H9 (cell line): ENCODE results near the gene LCP1. TPM values are rescaled to one million over a fixed set of nuclear protein-coding genes. Genes with fewer than 3 reads are reported as not detected.

Source experiments
- DNase-seq: peaks from one replicate; pipeline ENCODE4 v3.0.0-alpha.2; 2017
- H2AFZ ChIP-seq: one replicate; pipeline ENCODE4 v1.6.1; 2013; ENCODE audit warnings: mild to moderate bottlenecking, low read length, control low read depth, moderate library complexity
- H2AK5ac ChIP-seq: 2 replicates; pipeline ENCODE4 v1.6.1; 2013; ENCODE audit warnings: low read length, control low read depth, mixed read lengths; ENCODE audit not compliant: insufficient read length
- H2BK120ac ChIP-seq: one replicate; pipeline ENCODE4 v1.6.1; 2013; ENCODE audit warnings: low read depth, mild to moderate bottlenecking, low read length, control low read depth, inconsistent platforms; ENCODE audit not compliant: poor library complexity, severe bottlenecking
- H2BK12ac ChIP-seq: 2 replicates; pipeline ENCODE4 v1.6.1; 2013; ENCODE audit warnings: low read length, control low read depth, mixed read lengths, low read depth; ENCODE audit not compliant: insufficient read length
- H2BK15ac ChIP-seq: 2 replicates; pipeline ENCODE4 v1.6.1; 2013; ENCODE audit warnings: low read depth, low read length, control low read depth
- H2BK20ac ChIP-seq: one replicate; pipeline ENCODE4 v1.6.1; 2013; ENCODE audit warnings: low read depth, mild to moderate bottlenecking, low read length, control low read depth, inconsistent platforms; ENCODE audit not compliant: poor library complexity, severe bottlenecking
- H2BK5ac ChIP-seq: 2 replicates; pipeline ENCODE4 v1.6.1; 2013; ENCODE audit warnings: low read length, control low read depth, mixed read lengths; ENCODE audit not compliant: insufficient read length
- H3K14ac ChIP-seq: 2 replicates; pipeline ENCODE4 v1.6.1; 2013; ENCODE audit warnings: low read length, control low read depth; ENCODE audit not compliant: insufficient read depth
- H3K18ac ChIP-seq: 2 replicates; pipeline ENCODE4 v1.6.1; 2013; ENCODE audit warnings: low read depth, mild to moderate bottlenecking, mixed read lengths, low read length, control low read depth; ENCODE audit not compliant: insufficient read length
- H3K23ac ChIP-seq: 2 replicates; pipeline ENCODE4 v1.6.1; 2013; ENCODE audit warnings: low read length, control low read depth, mixed read lengths, low read depth; ENCODE audit not compliant: insufficient read length
- H3K23me2 ChIP-seq: 2 replicates; pipeline ENCODE4 v1.6.1; 2013; ENCODE audit warnings: low read depth, mild to moderate bottlenecking, mixed read lengths, low read length, control low read depth; ENCODE audit not compliant: insufficient read length, poor library complexity, severe bottlenecking
- H3K27ac ChIP-seq: 2 replicates; pipeline ENCODE4 v1.5.1; 2013; ENCODE audit warnings: low read length, control low read depth, mixed read lengths, low read depth; ENCODE audit not compliant: insufficient read length
- H3K27me3 ChIP-seq: 2 replicates; pipeline ENCODE4 v1.6.1; 2013; ENCODE audit warnings: low read length, control low read depth, inconsistent platforms; ENCODE audit not compliant: insufficient read depth
- H3K4ac ChIP-seq: 2 replicates; pipeline ENCODE4 v1.6.1; 2013; ENCODE audit warnings: low read depth, mild to moderate bottlenecking, control low read depth, inconsistent platforms, low read length, moderate library complexity
- H3K4me1 ChIP-seq: 2 replicates; pipeline ENCODE4 v1.6.1; 2013; ENCODE audit warnings: low read length, control low read depth, inconsistent platforms; ENCODE audit not compliant: insufficient read depth
- H3K4me2 ChIP-seq: 2 replicates; pipeline ENCODE4 v1.6.1; 2013; ENCODE audit warnings: low read length, control low read depth, mixed read lengths; ENCODE audit not compliant: insufficient read length, insufficient read depth
- H3K56ac ChIP-seq: 2 replicates; pipeline ENCODE4 v1.6.1; 2013; ENCODE audit warnings: low read depth, mild to moderate bottlenecking, mixed read lengths, low read length, control low read depth; ENCODE audit not compliant: insufficient read length
- H3K79me1 ChIP-seq: 2 replicates; pipeline ENCODE4 v1.6.1; 2013; ENCODE audit warnings: low read depth, mild to moderate bottlenecking, moderate library complexity, low read length, control low read depth, inconsistent platforms; ENCODE audit not compliant: insufficient read depth, poor library complexity, severe bottlenecking
- H3K79me2 ChIP-seq: 2 replicates; pipeline ENCODE4 v1.6.1; 2013; ENCODE audit warnings: low read length, control low read depth, inconsistent platforms; ENCODE audit not compliant: insufficient read depth
- H3K9ac ChIP-seq: 2 replicates; pipeline ENCODE4 v1.6.1; 2013; ENCODE audit warnings: low read length, control low read depth, mixed read lengths; ENCODE audit not compliant: insufficient read length; ENCODE audit errors: extremely low read depth
- H3K9me3 ChIP-seq: one replicate; pipeline ENCODE4 v1.6.1; 2013; ENCODE audit warnings: low read depth, low read length, inconsistent platforms; ENCODE audit not compliant: control insufficient read depth
- H3T11ph ChIP-seq: one replicate; pipeline ENCODE4 v1.6.1; 2013; ENCODE audit warnings: mild to moderate bottlenecking, low read length, control low read depth, inconsistent platforms
- H4K20me1 ChIP-seq: one replicate; pipeline ENCODE4 v1.6.1; 2013; ENCODE audit not compliant: control insufficient read depth, insufficient read length, insufficient read depth
- H4K5ac ChIP-seq: 2 replicates; pipeline ENCODE4 v1.6.1; 2013; ENCODE audit warnings: low read depth, mild to moderate bottlenecking, mixed read lengths, low read length, control low read depth; ENCODE audit not compliant: insufficient read length
- H4K8ac ChIP-seq: replicated peaks from 2 replicates; pipeline ENCODE4 v1.6.1; 2013; ENCODE audit warnings: low read length, control low read depth, mixed read lengths, low read depth; ENCODE audit not compliant: insufficient read length
- H4K91ac ChIP-seq: 2 replicates; pipeline ENCODE4 v1.6.1; 2013; ENCODE audit warnings: low read depth, mild to moderate bottlenecking, moderate library complexity, mixed read lengths, low read length, control low read depth; ENCODE audit not compliant: insufficient read length
- H3K27ac Mint-ChIP-seq, 3 experiments: 2 replicates in 2 of 3; 3 replicates in 1 of 3; pipeline ENCODE4 v1.8.0; 2020 to 2021; ENCODE audit warnings: mixed read lengths in 3 of 3, mild to moderate bottlenecking in 1 of 3, moderate library complexity in 1 of 3
- H3K27me3 Mint-ChIP-seq: 2 replicates; pipeline ENCODE4 v1.8.0; 2021; ENCODE audit warnings: low read depth, mild to moderate bottlenecking, moderate library complexity, mixed read lengths
- H3K36me3 Mint-ChIP-seq, 3 experiments: 2 replicates in 2 of 3; 3 replicates in 1 of 3; pipeline ENCODE4 v1.8.0; 2020 to 2021; ENCODE audit warnings: low read depth in 3 of 3, mixed read lengths in 3 of 3; ENCODE audit not compliant: insufficient read depth in 1 of 3
- H3K4me1 Mint-ChIP-seq, 2 experiments: 2 replicates each; pipeline ENCODE4 v1.8.0; 2020; ENCODE audit warnings: mixed read lengths in 2 of 2
- H3K4me3 Mint-ChIP-seq, 2 experiments: 2 replicates in 1 of 2; 3 replicates in 1 of 2; pipeline ENCODE4 v1.8.0; 2020 to 2021; ENCODE audit warnings: mild to moderate bottlenecking in 2 of 2, mixed read lengths in 2 of 2, moderate library complexity in 1 of 2
- H3K9me3 Mint-ChIP-seq, 2 experiments: 2 replicates in 1 of 2; 3 replicates in 1 of 2; pipeline ENCODE4 v1.8.0; 2020; ENCODE audit warnings: mild to moderate bottlenecking in 2 of 2, mixed read lengths in 2 of 2, moderate library complexity in 1 of 2
- WGBS: extraction: QIAGEN DNeasy Blood & Tissue Kit; methylation state at CpG from one replicate; pipeline ENCODE4 v1.1.7; 2013; ENCODE audit warnings: missing lambda C conversion rate, low lambda C conversion rate, mixed read lengths; ENCODE audit not compliant: insufficient read length; ENCODE audit errors: extremely low coverage; 5-methylcytosine and 5-hydroxymethylcytosine counted together
- total RNA-seq: library from RNA; stranded (reverse); gene quantifications from 2 replicates; pipeline ENCODE4 v1.2.1, GENCODE V29; 2021
- TF ChIP-seq, protein P1 (sequence below): fragments of 200-600 bp; sonication (generic); conservative IDR thresholded peaks from 3 replicates; pipeline ENCODE4 v1.8.0; 2021; ENCODE audit warnings: antibody characterized with exemption, mild to moderate bottlenecking

LCP1 gene
- total RNA-seq, 1 experiment from 2014 or later: 0.81 TPM

DNA sequence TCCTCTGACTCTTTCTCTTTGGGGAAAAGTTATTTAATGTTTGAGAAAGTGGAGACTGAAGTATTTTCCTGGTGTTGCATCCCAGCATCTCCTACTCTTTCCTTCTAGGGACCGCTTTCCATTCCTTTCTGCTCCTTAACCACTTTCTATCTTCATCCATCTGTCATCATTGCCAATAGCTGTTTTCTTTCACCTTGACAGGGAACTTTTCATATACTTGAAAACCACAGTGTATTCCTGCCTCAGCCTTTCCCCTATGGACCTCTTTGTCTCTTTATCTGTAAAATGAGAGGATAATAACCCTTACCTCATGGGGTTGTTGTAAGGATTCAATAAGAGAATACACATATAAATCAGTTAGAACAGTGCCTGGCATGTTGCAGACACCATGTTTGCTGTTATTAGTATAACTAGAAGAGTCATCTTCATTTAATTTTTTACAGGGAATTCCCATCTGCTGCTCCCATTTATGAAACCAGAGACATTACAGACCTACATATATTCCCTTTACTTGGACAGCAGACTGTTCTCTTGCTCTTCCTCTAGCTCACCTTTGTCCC is 31.8 kb downstream of the LCP1 start:
- Histone ChIP-seq H3K56ac (no peak overlapping the region), H3T11ph (no peak overlapping the region), H4K5ac (no peak overlapping the region), H4K8ac (no peak overlapping the region), H4K91ac (no peak overlapping the region), H2BK15ac (no peak overlapping the region), H3K18ac (no peak overlapping the region), H2BK20ac (no peak overlapping the region), H3K4me1 (0 out of 2 replicates have a peak, but pooled peaks cover 2% of the 10 kb centered on the region), H3K14ac (no peak overlapping the region), H2AFZ (no peak overlapping the region), H3K27me3 (no peaks in the 10 kb centered on the region), H3K79me1 (no peaks in the 10 kb centered on the region), H3K27ac (no peak overlapping the region), H2AK5ac (no peak overlapping the region), H3K9me3 (no peaks in the 10 kb centered on the region), H2BK120ac (no peak overlapping the region), H3K9ac (no peak overlapping the region), H3K23me2 (no peaks in the 10 kb centered on the region), H3K23ac (no peak overlapping the region), H4K20me1 (no peaks in the 10 kb centered on the region), H3K79me2 (no peaks in the 10 kb centered on the region), H2BK5ac (no peak overlapping the region), H3K4me2 (no peak overlapping the region), H2BK12ac (no peak overlapping the region), H3K4ac (no peak overlapping the region)
- no peaks in the 10 kb centered on the region for H3K9me3 Mint-ChIP-seq
- TF ChIP-seq, protein P1, sequence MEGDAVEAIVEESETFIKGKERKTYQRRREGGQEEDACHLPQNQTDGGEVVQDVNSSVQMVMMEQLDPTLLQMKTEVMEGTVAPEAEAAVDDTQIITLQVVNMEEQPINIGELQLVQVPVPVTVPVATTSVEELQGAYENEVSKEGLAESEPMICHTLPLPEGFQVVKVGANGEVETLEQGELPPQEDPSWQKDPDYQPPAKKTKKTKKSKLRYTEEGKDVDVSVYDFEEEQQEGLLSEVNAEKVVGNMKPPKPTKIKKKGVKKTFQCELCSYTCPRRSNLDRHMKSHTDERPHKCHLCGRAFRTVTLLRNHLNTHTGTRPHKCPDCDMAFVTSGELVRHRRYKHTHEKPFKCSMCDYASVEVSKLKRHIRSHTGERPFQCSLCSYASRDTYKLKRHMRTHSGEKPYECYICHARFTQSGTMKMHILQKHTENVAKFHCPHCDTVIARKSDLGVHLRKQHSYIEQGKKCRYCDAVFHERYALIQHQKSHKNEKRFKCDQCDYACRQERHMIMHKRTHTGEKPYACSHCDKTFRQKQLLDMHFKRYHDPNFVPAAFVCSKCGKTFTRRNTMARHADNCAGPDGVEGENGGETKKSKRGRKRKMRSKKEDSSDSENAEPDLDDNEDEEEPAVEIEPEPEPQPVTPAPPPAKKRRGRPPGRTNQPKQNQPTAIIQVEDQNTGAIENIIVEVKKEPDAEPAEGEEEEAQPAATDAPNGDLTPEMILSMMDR: no peak
- no peak overlapping the region for H3K27ac Mint-ChIP-seq
- no CpG with 5 or more reads among the region's 1 CpG for WGBS
- no peaks in the 10 kb centered on the region for H3K27me3 Mint-ChIP-seq
- no peak for DNase-seq
- no peaks in the 10 kb centered on the region for H3K36me3 Mint-ChIP-seq
- H3K4me1 Mint-ChIP-seq: peaks cover 8 to 9% of the 10 kb centered on the region in 2 experiments
- H3K4me3 Mint-ChIP-seq: no peak overlapping the region
